Activated T-cell treated with anti-CD3 and anti-CD28 coated beads, Interleukin-2, amount 50 U/mL, for 4 hours (primary cell): ENCODE data around the gene APBA2. TPM values are rescaled to one million over a fixed set of nuclear protein-coding genes. Genes with fewer than 3 reads are reported as not detected.

Experiments
- ATAC-seq, 2 donors: fragments of 200-7000 bp; cut with Tn5 transposase; one replicate each; pipeline ENCODE4 v1.10.0; 2021
- DNase-seq: peaks from one replicate; pipeline ENCODE4 v3.0.0-alpha.2; 2020
- H3K27me3 Mint-ChIP-seq: one replicate; pipeline ENCODE4 v1.8.0; 2021; ENCODE audit warnings: low read depth, mixed read lengths
- H3K36me3 Mint-ChIP-seq: one replicate; pipeline ENCODE4 v1.8.0; 2022; ENCODE audit warnings: mixed read lengths; ENCODE audit not compliant: insufficient read depth
- H3K4me1 Mint-ChIP-seq: one replicate; pipeline ENCODE4 v1.8.0; 2021; ENCODE audit warnings: low read depth, mixed read lengths
- H3K4me3 Mint-ChIP-seq: one replicate; pipeline ENCODE4 v1.8.0; 2021; ENCODE audit warnings: mild to moderate bottlenecking, moderate library complexity, mixed read lengths
- H3K9me3 Mint-ChIP-seq: one replicate; pipeline ENCODE4 v1.8.0; 2021; ENCODE audit warnings: mixed read lengths
- total RNA-seq, 3 donors: library from RNA; stranded (reverse); gene quantifications; one replicate each; pipeline ENCODE4 v1.2.1, GENCODE V29; 2021

APBA2 gene
- total RNA-seq, 3 donors from 2014 or later = 11.0 to 14.7 (median 14.5) TPM

- Mint-ChIP-seq H3K4me3 (no peak overlapping the region), H3K27me3 (no peaks in the 10 kb centered on the region), H3K36me3 (peaks cover 6% of the 10 kb centered on the region), H3K4me1 (peaks cover 20% of the 10 kb centered on the region), H3K9me3 (peaks cover 4% of the 10 kb centered on the region)
- peak; percentile 21 for DNase-seq
- peak; percentile 69 to 86 for ATAC-seq
Measured at GRCh38 chr15:28984421-28985315, 98.9 kb downstream of the APBA2 start.

- Mint-ChIP-seq H3K4me3 (no peak overlapping the region), H3K36me3 (peaks cover 5% of the 10 kb centered on the region), H3K27me3 (no peaks in the 10 kb centered on the region), H3K4me1 (peaks cover 20% of the 10 kb centered on the region), H3K9me3 (peaks cover 4% of the 10 kb centered on the region)
- no peak for ATAC-seq
- DNase-seq = no peak
Measured at GRCh38 chr15:28985316-28985645, 99.5 kb downstream of the APBA2 start.

GRCh38 chr15:28985691-28986090, 99.9 kb downstream of the APBA2 start:
- Mint-ChIP-seq H3K27me3 (no peaks in the 10 kb centered on the region), H3K36me3 (peaks cover 4% of the 10 kb centered on the region), H3K9me3 (peaks cover 4% of the 10 kb centered on the region), H3K4me3 (no peak overlapping the region), H3K4me1 (peaks cover 20% of the 10 kb centered on the region)
- DNase-seq (no peak), ATAC-seq (no peak)

- Mint-ChIP-seq H3K4me3 (no peak overlapping the region), H3K36me3 (peaks cover 1% of the 10 kb centered on the region), H3K9me3 (peaks cover 4% of the 10 kb centered on the region), H3K4me1 (peaks cover 18% of the 10 kb centered on the region), H3K27me3 (no peaks in the 10 kb centered on the region)
- ATAC-seq = no peak
- no peak for DNase-seq
Measured at GRCh38 chr15:28986108-28986507, 100.3 kb downstream of the APBA2 start.

GRCh38 chr15:28986726-28987125, 101.0 kb downstream of the APBA2 start:
- Mint-ChIP-seq H3K27me3 (no peaks in the 10 kb centered on the region), H3K36me3 (no peaks in the 10 kb centered on the region), H3K9me3 (peaks cover 4% of the 10 kb centered on the region), H3K4me3 (no peak overlapping the region), H3K4me1 (peaks cover 18% of the 10 kb centered on the region)
- DNase-seq (no peak), ATAC-seq (no peak)

- ATAC-seq (peak; percentile 57 to 69), DNase-seq (no peak)
- Mint-ChIP-seq H3K4me3 (no peak overlapping the region), H3K36me3 (no peaks in the 10 kb centered on the region), H3K9me3 (peaks cover 4% of the 10 kb centered on the region), H3K27me3 (no peaks in the 10 kb centered on the region), H3K4me1 (peaks cover 20% of the 10 kb centered on the region)
Measured at GRCh38 chr15:28987337-28987736, 101.6 kb downstream of the APBA2 start.

- Mint-ChIP-seq H3K36me3 (no peaks in the 10 kb centered on the region), H3K27me3 (no peaks in the 10 kb centered on the region), H3K9me3 (peaks cover 4% of the 10 kb centered on the region), H3K4me3 (no peak overlapping the region), H3K4me1 (peaks cover 39% of the 10 kb centered on the region)
- peak; percentile 17 to 42 for ATAC-seq
- DNase-seq = no peak
Measured at GRCh38 chr15:28989239-28989830, 103.6 kb downstream of the APBA2 start.

GRCh38 chr15:28989896-28990295, 104.1 kb downstream of the APBA2 start:
- H3K4me1 Mint-ChIP-seq = peaks cover 40% of the 10 kb centered on the region
- DNase-seq = no peak
- no peaks in the 10 kb centered on the region for H3K36me3 Mint-ChIP-seq
- ATAC-seq = no peak
- H3K9me3 Mint-ChIP-seq = peaks cover 4% of the 10 kb centered on the region
- no peaks in the 10 kb centered on the region for H3K27me3 Mint-ChIP-seq
- H3K4me3 Mint-ChIP-seq = no peak overlapping the region

- H3K4me1 Mint-ChIP-seq = peaks cover 40% of the 10 kb centered on the region
- H3K9me3 Mint-ChIP-seq = peaks cover 4% of the 10 kb centered on the region
- H3K36me3 Mint-ChIP-seq = no peaks in the 10 kb centered on the region
- DNase-seq = no peak
- no peak overlapping the region for H3K4me3 Mint-ChIP-seq
- ATAC-seq = no peak
- H3K27me3 Mint-ChIP-seq = no peaks in the 10 kb centered on the region
Measured at GRCh38 chr15:28990390-28990789, 104.6 kb downstream of the APBA2 start.

- H3K27me3 Mint-ChIP-seq = no peaks in the 10 kb centered on the region
- H3K36me3 Mint-ChIP-seq = no peaks in the 10 kb centered on the region
- ATAC-seq (no peak), DNase-seq (no peak)
- peaks cover 39% of the 10 kb centered on the region for H3K4me1 Mint-ChIP-seq
- H3K9me3 Mint-ChIP-seq = peaks cover 4% of the 10 kb centered on the region
- no peak overlapping the region for H3K4me3 Mint-ChIP-seq
Measured at GRCh38 chr15:28991236-28992171, 105.7 kb downstream of the APBA2 start.

GRCh38 chr15:28992336-28992864, 106.6 kb downstream of the APBA2 start:
- DNase-seq (no peak), ATAC-seq (no peak)
- peaks cover 40% of the 10 kb centered on the region for H3K4me1 Mint-ChIP-seq
- no peaks in the 10 kb centered on the region for H3K9me3 Mint-ChIP-seq
- no peaks in the 10 kb centered on the region for H3K27me3 Mint-ChIP-seq
- H3K4me3 Mint-ChIP-seq = no peak overlapping the region
- H3K36me3 Mint-ChIP-seq = no peaks in the 10 kb centered on the region

- DNase-seq = no peak
- Mint-ChIP-seq H3K9me3 (no peaks in the 10 kb centered on the region), H3K4me3 (no peak overlapping the region), H3K4me1 (peaks cover 40% of the 10 kb centered on the region), H3K27me3 (no peaks in the 10 kb centered on the region), H3K36me3 (no peaks in the 10 kb centered on the region)
- ATAC-seq = no peak
Measured at GRCh38 chr15:28993051-28993719, 107.4 kb downstream of the APBA2 start.

- H3K36me3 Mint-ChIP-seq = peaks cover 4% of the 10 kb centered on the region
- no peak overlapping the region for H3K4me3 Mint-ChIP-seq
- peaks cover 40% of the 10 kb centered on the region for H3K4me1 Mint-ChIP-seq
- H3K27me3 Mint-ChIP-seq = no peaks in the 10 kb centered on the region
- ATAC-seq (no peak), DNase-seq (no peak)
- H3K9me3 Mint-ChIP-seq = no peaks in the 10 kb centered on the region
Measured at GRCh38 chr15:28993720-28994053, 107.9 kb downstream of the APBA2 start.
